GM12878 (cell line): ENCODE data around the gene TSPEAR. TPM values are rescaled to one million over a fixed set of nuclear protein-coding genes. Genes with fewer than 3 reads are reported as not detected.

ENCODE experiments used
- ATAC-seq: fragments of 200-7000 bp; cut with Tn5 transposase; 3 replicates; pipeline ENCODE4 v1.9.1; 2020; ENCODE audit warnings: mild to moderate bottlenecking, moderate library complexity
- BruUV-seq: library from RNA; stranded (reverse); fragments of 400-500 nt; replicated peaks from 2 replicates; lab custom pipeline; 2021; lab: Mats Ljungman, UMichigan
- CTCF ChIA-PET: fragments of 300-600 bp; sonication (Branson Sonifier 250); formaldehyde crosslinking; extraction: SDS; loops from one replicate; lab custom pipeline; 2021; ENCODE audit warnings: inconsistent platforms; lab: Yijun Ruan, JAX
- POLR2A ChIA-PET: fragments of 350-600 bp; formaldehyde crosslinking; extraction: SDS; loops from one replicate; lab custom pipeline; 2021; ENCODE audit warnings: inconsistent platforms; lab: Charles Lee
- RAD21 ChIA-PET: fragments of 300-600 bp; sonication (Branson Sonifier 250); formaldehyde crosslinking; loops from one replicate; lab custom pipeline; 2023; ENCODE audit warnings: antibody characterized with exemption; ENCODE audit not compliant: unreplicated experiment; lab: Charles Lee
- SMC1A ChIA-PET: fragments of 300-600 bp; sonication (Branson Sonifier 250); formaldehyde crosslinking; loops from one replicate; lab custom pipeline; 2023; ENCODE audit not compliant: unreplicated experiment, uncharacterized antibody; lab: Charles Lee
- DNase-seq: peaks from one replicate; pipeline ENCODE4 v3.0.0-alpha.2; 2011; ENCODE audit warnings: low read depth, low spot score
- FAIRE-seq: peaks from 3 replicates; lab custom pipeline; 2011; peaks lifted over from hg19 to GRCh38; lab: Jason Lieb, UNC
- H2AFZ ChIP-seq: 2 replicates; pipeline ENCODE4 v1.6.0; 2011; ENCODE audit warnings: low read depth, low read length, control low read depth; ENCODE audit not compliant: control insufficient read depth
- H3K27ac ChIP-seq: 2 replicates; pipeline ENCODE4 v1.5.1; 2011; ENCODE audit warnings: control low read depth; ENCODE audit not compliant: control insufficient read depth, insufficient read depth
- H3K27me3 ChIP-seq, 2 experiments: replicated peaks in 1 of 2; 2 replicates each; pipeline versions ENCODE4 v1.6.0 to v1.6.1; 2011; ENCODE audit warnings: low read length in 1 of 2; ENCODE audit not compliant: control insufficient read depth in 2 of 2, insufficient read depth in 2 of 2
- H3K36me3 ChIP-seq, 2 experiments: 2 replicates each; pipeline ENCODE4 v1.5.1; 2011; ENCODE audit warnings: low read length in 1 of 2; ENCODE audit not compliant: control insufficient read depth in 2 of 2, insufficient read depth in 2 of 2
- H3K4me1 ChIP-seq: 2 replicates; pipeline ENCODE4 v1.6.1; 2011; ENCODE audit warnings: mild to moderate bottlenecking, low read length, moderate library complexity, mixed read lengths; ENCODE audit not compliant: control insufficient read depth, insufficient read depth
- H3K4me2 ChIP-seq: 2 replicates; pipeline ENCODE4 v1.6.0; 2011; ENCODE audit warnings: control low read depth; ENCODE audit not compliant: control insufficient read depth, insufficient read depth
- H3K4me3 ChIP-seq: fragments of 200-600 bp; sonication (generic); 2 replicates; pipeline ENCODE4 v1.5.1; 2016
- H3K79me2 ChIP-seq: 2 replicates; pipeline ENCODE4 v1.6.0; 2011; ENCODE audit warnings: low read length; ENCODE audit not compliant: control insufficient read depth, insufficient read depth
- H3K9ac ChIP-seq: 2 replicates; pipeline ENCODE4 v1.8.0; 2011; ENCODE audit warnings: low read length, control low read depth, mixed read lengths; ENCODE audit not compliant: control insufficient read depth, insufficient read depth
- H3K9me3 ChIP-seq: replicated peaks from 3 replicates; pipeline ENCODE4 v1.5.1; 2011; ENCODE audit warnings: mild to moderate bottlenecking, low read length; ENCODE audit not compliant: control insufficient read depth, insufficient read depth
- H4K20me1 ChIP-seq: 2 replicates; pipeline ENCODE4 v1.6.0; 2011; ENCODE audit not compliant: control insufficient read depth, insufficient read depth
- CEBPB ChIP-seq, 2 experiments: fragments of 150-350 bp in 1 of 2; IDR thresholded peaks; 2 replicates each; pipeline ENCODE4 v1.6.1; 2012 to 2014; ENCODE audit warnings: low read depth in 2 of 2, low read length in 2 of 2, borderline replicate concordance in 1 of 2, inconsistent platforms in 1 of 2
- CREB1 ChIP-seq: IDR thresholded peaks from 2 replicates; pipeline ENCODE4 v1.6.1; 2012; ENCODE audit warnings: low read depth, mild to moderate bottlenecking, inconsistent platforms
- CUX1 ChIP-seq: IDR thresholded peaks from 2 replicates; pipeline ENCODE4 v1.6.1; 2012; ENCODE audit warnings: improper control_type of control experiment, low read depth, low read length; ENCODE audit not compliant: insufficient replicate concordance
- EGR1 ChIP-seq, 2 experiments: IDR thresholded peaks; 1 replicate in 1 of 2; 2 replicates in 1 of 2; pipeline ENCODE4 v1.6.1; 2011 to 2012; ENCODE audit warnings: low read depth in 2 of 2, low read length in 2 of 2, borderline replicate concordance in 1 of 2, mild to moderate bottlenecking in 1 of 2, moderate library complexity in 1 of 2
- EZH2 ChIP-seq: IDR thresholded peaks from 2 replicates; pipeline ENCODE4 v1.6.1; 2012; ENCODE audit warnings: low read depth, mild to moderate bottlenecking, control low read depth, inconsistent platforms, low read length, borderline replicate concordance; ENCODE audit not compliant: control insufficient read depth
- HDAC6 ChIP-seq: fragments of 200-600 bp; sonication (generic); IDR thresholded peaks from one replicate; pipeline ENCODE4 v1.8.0; 2017; ENCODE audit warnings: antibody characterized with exemption; ENCODE audit not compliant: unreplicated experiment
- IKZF1 ChIP-seq: fragments of 450-650 bp; conservative IDR thresholded peaks from 2 replicates; pipeline ENCODE4 v1.6.1; 2017; ENCODE audit warnings: antibody characterized with exemption, mild to moderate bottlenecking
- KLF5 ChIP-seq: fragments of 450-650 bp; IDR thresholded peaks from 2 replicates; pipeline ENCODE4 v1.6.1; 2014; ENCODE audit warnings: mild to moderate bottlenecking; ENCODE audit not compliant: partially characterized antibody
- MEF2A ChIP-seq: IDR thresholded peaks from 2 replicates; pipeline ENCODE4 v1.6.1; 2011; ENCODE audit warnings: low read depth, mild to moderate bottlenecking, low read length, moderate library complexity; ENCODE audit not compliant: insufficient read depth
- MEF2B ChIP-seq: fragments of 450-650 bp; IDR thresholded peaks from 2 replicates; pipeline ENCODE4 v1.6.1; 2018; ENCODE audit warnings: mild to moderate bottlenecking, moderate library complexity; ENCODE audit not compliant: partially characterized antibody, poor library complexity, severe bottlenecking
- NR2F1 ChIP-seq: fragments of 450-650 bp; conservative IDR thresholded peaks from 2 replicates; pipeline ENCODE4 v1.6.1; 2017; ENCODE audit warnings: mild to moderate bottlenecking
- POU2F2 ChIP-seq: IDR thresholded peaks from 3 replicates; pipeline ENCODE4 v1.6.1; 2011; ENCODE audit warnings: low read depth, mild to moderate bottlenecking, low read length, borderline replicate concordance
- SREBF2 ChIP-seq: IDR thresholded peaks from 2 replicates; pipeline ENCODE4 v1.6.1; 2012; ENCODE audit warnings: mild to moderate bottlenecking, low read length
- TCF3 ChIP-seq: IDR thresholded peaks from 2 replicates; pipeline ENCODE4 v1.6.1; 2012; ENCODE audit warnings: low read depth, mild to moderate bottlenecking, low read length, borderline replicate concordance; ENCODE audit not compliant: insufficient read depth
- ZNF592 ChIP-seq: fragments of 450-650 bp; IDR thresholded peaks from 2 replicates; pipeline ENCODE4 v1.6.1; 2017; ENCODE audit warnings: mild to moderate bottlenecking, moderate library complexity
- in situ Hi-C: fragments of 300-500 bp; cut with MboI; formaldehyde crosslinking; loops from 9 replicates; pipeline ENCODE4 v1.14.3; 2018; ENCODE audit warnings: mixed read lengths
- intact Hi-C: fragments of 100-400 bp; cut with micrococcal nuclease; formaldehyde crosslinking; loops from one replicate; pipeline ENCODE4 v1.14.2; 2022; ENCODE audit not compliant: unreplicated experiment
- polyA plus RNA-seq, 11 experiments: library from polyadenylated mRNA; depleted of rRNA in 4 of 11; unstranded in 6 of 11; stranded (reverse) in 5 of 11; fragments of >200 nt; fragmentation: Nextera tagmentation in 4 of 11; fragmentation: Illumina TruSeq in 1 of 11; extraction: Ambion mirVana in 4 of 11; extraction: Trizol in 1 of 11; gene quantifications; 1 replicate in 1 of 11; 2 replicates in 10 of 11; pipeline versions ENCODE4 v1.2.1 to v1.2.3, GENCODE V29; 2011 to 2016; ENCODE audit warnings: inconsistent platforms in 2 of 11, missing spikeins in 2 of 11, low read depth in 1 of 11
- total RNA-seq, 4 experiments: library from RNA; depleted of rRNA in 3 of 4; stranded (reverse); fragments of >200 nt in 3 of 4; fragmentation: Illumina TruSeq in 1 of 4; extraction: Trizol in 1 of 4; gene quantifications; 2 replicates each; pipeline versions ENCODE4 v1.2.1 to v1.2.3, GENCODE V29; 2013 to 2021

The TSPEAR gene
- total and polyA plus RNA-seq, 10 of the 15 experiments (the other 5 are each of a cell fraction or from before 2014, with no cell fraction given), result not detected

GRCh38 chr21:44625756-44626155 is 85.6 kb downstream of the TSPEAR start (continued):
- TF ChIP-seq CUX1, result no peak
- TF ChIP-seq, all 136 proteins: peak for 0

GRCh38 chr21:44623575-44623974 is 87.8 kb downstream of the TSPEAR start:
- RAD21 ChIA-PET, result no interaction called here
- FAIRE-seq (no peak), DNase-seq (no peak), ATAC-seq (no peak)
- Histone ChIP-seq H3K9me3 (peaks cover 1% of the 10 kb centered on the region; the same call in 1 of the 3 replicates), H3K4me3 (no peak overlapping the region), H4K20me1 (no peaks in the 10 kb centered on the region), H3K9ac (no peak overlapping the region), H3K4me2 (no peak overlapping the region), H2AFZ (no peak overlapping the region), H3K27me3 (no peaks in the 10 kb centered on the region), H3K36me3 (no peaks in the 10 kb centered on the region), H3K4me1 (no peaks in the 10 kb centered on the region), H3K79me2 (no peaks in the 10 kb centered on the region), H3K27ac (no peak overlapping the region)
- BruUV-seq, result no TSS peak
- intact Hi-C loops, result no loop called here
- CTCF ChIA-PET, result no interaction called here
- POLR2A ChIA-PET, result no interaction called here
- SMC1A ChIA-PET, result interaction anchor here (1.1 kb wide), 1 partner anchor 8 kb away, joined by 3 read pairs; no protein-coding TSS in a partner anchor
- in situ Hi-C loops, result no loop called here
- TF ChIP-seq IKZF1, result no peak
- no peak for TF ChIP-seq EZH2
- no peak for TF ChIP-seq KLF5
- TF ChIP-seq POU2F2, result no peak
- no peak for TF ChIP-seq EGR1 (IDR thresholded peaks at IDR 0.05; ENCODE audit: borderline replicate concordance in 1 of 2, low read depth in 2 of 2, low read length in 2 of 2)
- TF ChIP-seq CREB1, result no peak
- no peak for TF ChIP-seq CEBPB (IDR thresholded peaks at IDR 0.05; ENCODE audit: borderline replicate concordance in 1 of 2, low read depth in 2 of 2, low read length in 2 of 2)
- TF ChIP-seq MEF2B, result no peak
- TF ChIP-seq TCF3, result no peak
- TF ChIP-seq ZNF592, result no peak
- no peak for TF ChIP-seq SREBF2
- TF ChIP-seq HDAC6, result no peak
- TF ChIP-seq NR2F1, result no peak
- TF ChIP-seq MEF2A, result no peak
